SK-N-SH (cell line): ENCODE data around the gene TMEM44.

Source experiments
- CHD2 ChIP-seq: fragments of 150-350 bp; IDR thresholded peaks from 2 replicates; pipeline ENCODE4 v1.6.1; 2018; ENCODE audit warnings: low read length; ENCODE audit not compliant: partially characterized antibody
- CTCF ChIP-seq: fragments of 200-600 bp; sonication (generic); IDR thresholded peaks from 2 replicates; pipeline ENCODE4 v1.6.1; 2017; ENCODE audit warnings: antibody characterized with exemption, mild to moderate bottlenecking, moderate library complexity
- EP300 ChIP-seq, 2 experiments: IDR thresholded peaks; 2 replicates each; pipeline versions ENCODE4 v1.4.0 to v1.6.1; 2012; ENCODE audit warnings: borderline replicate concordance in 1 of 2, low read depth in 1 of 2, low read length in 1 of 2
- FOSL2 ChIP-seq: IDR thresholded peaks from 2 replicates; pipeline ENCODE4 v1.4.0; 2012; ENCODE audit warnings: low read depth, mild to moderate bottlenecking, moderate library complexity, borderline replicate concordance
- PBX3 ChIP-seq: IDR thresholded peaks from 2 replicates; pipeline ENCODE4; 2012
- POLR2AphosphoS5 ChIP-seq: IDR thresholded peaks from 2 replicates; pipeline ENCODE4 v1.6.1; 2012; ENCODE audit warnings: low read depth, low read length
- REST ChIP-seq: IDR thresholded peaks from 2 replicates; pipeline ENCODE4 v1.6.1; 2012; ENCODE audit warnings: mild to moderate bottlenecking, low read depth, low read length, moderate library complexity
- SIN3A ChIP-seq: IDR thresholded peaks from 2 replicates; pipeline ENCODE4 v1.6.1; 2012; ENCODE audit warnings: low read depth, mild to moderate bottlenecking, low read length, moderate library complexity, borderline replicate concordance
- SMC3 ChIP-seq: IDR thresholded peaks from 2 replicates; pipeline ENCODE4 v1.6.1; 2012; ENCODE audit warnings: low read depth, low read length, improper control_type of control experiment
- TEAD4 ChIP-seq: IDR thresholded peaks from 2 replicates; pipeline ENCODE4 v1.4.0; 2012; ENCODE audit warnings: mild to moderate bottlenecking, borderline replicate concordance; ENCODE audit not compliant: insufficient read depth
- USF2 ChIP-seq: fragments of 150-350 bp; IDR thresholded peaks from 2 replicates; pipeline ENCODE4 v1.6.1; 2017; ENCODE audit warnings: antibody characterized with exemption, low read length, low read depth, borderline replicate concordance
- YY1 ChIP-seq: IDR thresholded peaks from 2 replicates; pipeline ENCODE4 v1.4.0; 2012; ENCODE audit warnings: low read depth, mild to moderate bottlenecking

GRCh38 chr3:194676471-194676870 lies 43.3 kb upstream of the TMEM44 start:
- TF ChIP-seq PBX3 (no peak), CTCF (no peak), EP300 (IDR thresholded peaks at IDR 0.05; ENCODE audit: borderline replicate concordance in 1 of 2, low read depth in 1 of 2, low read length in 1 of 2) (no peak), USF2 (no peak), SMC3 (no peak), TEAD4 (no peak), POLR2AphosphoS5 (no peak), SIN3A (no peak), REST (no peak), FOSL2 (no peak), CHD2 (no peak), YY1 (no peak)
